ENCODE results near the gene HSCB.
"Not testable (repeated sequence)": the region's sequence is repeated elsewhere in the genome, so short reads cannot be mapped to it uniquely, and the experiment has no call there.

Gene HSCB

GRCh38 chr22:28741785-28742561 lies at the start of gene HSCB, which contains the start of gene CHEK2:
TSS of gene HSCB (plus strand) at chr22:28742039. CDS start at chr22:28742096, 57 bp downstream.
TSS of gene CHEK2 (minus strand) at chr22:28741820. CDS start at chr22:28734721, 7,099 bp downstream.
- peak; percentile 96 for DNase-seq (ENCODE audit: low read depth in 2 of 2)

- not testable (repeated sequence) for DNase-seq (ENCODE audit: low read depth in 2 of 2)
These were observed 48.6 kb upstream of the HSCB start for GRCh38 chr22:28693041-28693760.

- DNase-seq (ENCODE audit: low read depth in 2 of 2) = no peak
These were observed 38.9 kb upstream of the HSCB start for GRCh38 chr22:28702891-28703290.

- no peak for DNase-seq (ENCODE audit: low read depth in 2 of 2)
These were observed 38.4 kb upstream of the HSCB start for GRCh38 chr22:28703436-28703835.

GRCh38 chr22:28706845-28707244 lies 35.0 kb upstream of the HSCB start:
- DNase-seq (ENCODE audit: low read depth in 2 of 2) = no peak

DNA sequence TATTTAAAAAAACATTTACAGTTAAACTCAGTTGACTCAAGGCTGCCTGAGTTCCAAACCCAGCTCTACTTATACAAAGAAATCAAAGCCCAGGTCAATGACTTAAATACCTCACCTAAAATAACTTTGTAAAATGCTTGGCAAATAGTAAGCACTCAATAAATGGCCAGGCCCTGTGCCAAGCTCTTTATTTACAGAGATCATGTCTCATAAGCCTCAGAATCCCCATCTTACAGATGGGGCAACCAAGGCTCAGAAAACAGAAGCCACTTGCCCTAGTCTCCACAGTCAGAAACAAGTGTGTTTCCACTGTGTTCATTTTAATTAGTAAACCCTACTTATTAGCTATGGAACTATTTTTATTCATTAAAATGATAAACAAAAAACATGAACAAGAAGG lies 31.7 kb upstream of the HSCB start:
- DNase-seq (ENCODE audit: low read depth in 2 of 2) = no peak

DNA sequence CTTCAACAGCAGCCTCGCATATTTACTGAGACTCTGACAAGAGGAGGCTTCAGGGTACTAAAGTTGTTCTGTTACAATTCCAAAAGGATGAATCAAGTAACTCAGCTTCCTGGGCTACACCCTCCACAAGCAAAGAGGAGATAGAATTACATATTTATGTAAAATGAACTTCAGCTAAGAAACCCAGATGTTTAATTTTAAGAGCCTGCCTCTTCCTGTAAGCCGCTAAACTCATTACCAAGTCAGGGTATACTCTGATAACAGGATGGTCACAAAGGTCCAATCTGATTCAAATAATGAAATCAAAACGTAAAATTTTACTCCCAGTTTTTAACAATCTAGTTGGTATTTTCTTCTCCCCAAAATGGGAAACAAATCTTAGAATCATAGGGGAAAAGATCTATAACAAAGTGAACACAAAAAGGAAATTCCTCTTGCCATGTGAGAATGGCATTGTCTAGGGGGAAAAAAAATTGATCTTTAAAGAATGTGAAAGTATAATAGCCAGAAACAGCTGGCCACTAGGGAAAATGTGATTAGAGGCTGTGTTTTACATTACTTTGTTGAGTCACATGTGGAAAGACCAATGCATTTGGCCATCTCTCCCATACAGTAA lies 31.2 kb upstream of the HSCB start:
- peak; percentile 70 to 77 for DNase-seq (ENCODE audit: low read depth in 2 of 2)

DNA sequence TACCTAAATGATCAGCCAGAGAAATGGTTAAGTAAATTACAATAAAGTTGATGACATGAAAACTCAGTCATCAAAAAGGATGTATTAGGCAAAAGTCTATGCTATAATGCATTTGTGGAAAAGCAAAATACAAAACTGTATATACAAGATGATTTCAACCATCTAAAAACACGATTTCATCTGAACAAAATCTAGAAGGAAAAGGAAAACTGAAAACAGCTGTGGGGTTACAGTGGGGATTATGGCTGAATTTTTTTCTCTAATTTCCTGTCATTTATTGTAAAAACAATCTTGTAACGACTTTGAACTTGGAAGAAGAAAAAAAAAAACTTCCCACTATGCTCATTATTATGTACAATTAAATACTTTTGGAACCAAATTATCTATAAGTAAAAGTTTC lies 30.5 kb upstream of the HSCB start:
- no peak for DNase-seq (ENCODE audit: low read depth in 2 of 2)

- DNase-seq (ENCODE audit: low read depth in 2 of 2) = peak; percentile 91
These were observed 29.7 kb upstream of the HSCB start for GRCh38 chr22:28711820-28712777.

GRCh38 chr22:28714043-28714628 lies 27.7 kb upstream of the HSCB start:
- DNase-seq (ENCODE audit: low read depth in 2 of 2) = no peak

GRCh38 chr22:28715611-28716010 lies 26.2 kb upstream of the HSCB start:
- DNase-seq (ENCODE audit: low read depth in 2 of 2) = no peak

GRCh38 chr22:28716686-28717085 lies 25.2 kb upstream of the HSCB start:
- DNase-seq (ENCODE audit: low read depth in 2 of 2) = no peak

DNA sequence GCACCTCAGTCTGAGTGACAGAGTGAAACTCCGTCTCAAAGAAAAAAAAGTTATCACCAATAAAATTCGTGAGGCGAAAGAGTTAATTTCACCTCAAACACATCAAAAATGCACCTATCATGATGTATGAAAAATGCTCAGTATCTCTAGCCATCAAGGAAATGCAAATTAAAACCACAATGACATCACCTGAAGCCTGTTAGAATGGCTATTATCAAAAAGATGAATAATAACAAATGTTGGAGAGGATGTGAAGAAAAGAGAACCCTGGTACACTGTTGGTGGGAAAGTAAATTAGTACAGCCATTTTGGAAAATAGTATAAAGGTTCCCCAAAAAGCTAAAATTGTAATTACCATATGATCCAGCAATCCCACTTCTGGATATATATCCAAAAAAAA lies 23.8 kb upstream of the HSCB start:
- DNase-seq (ENCODE audit: low read depth in 2 of 2) = no peak

GRCh38 chr22:28728002-28728401 lies 13.8 kb upstream of the HSCB start:
- DNase-seq (ENCODE audit: low read depth in 2 of 2) = no peak

- no peak for DNase-seq (ENCODE audit: low read depth in 2 of 2)
These were observed 13.1 kb upstream of the HSCB start for GRCh38 chr22:28728621-28729313.

- no peak for DNase-seq (ENCODE audit: low read depth in 2 of 2)
These were observed 11.7 kb upstream of the HSCB start for GRCh38 chr22:28730179-28730578.

DNA sequence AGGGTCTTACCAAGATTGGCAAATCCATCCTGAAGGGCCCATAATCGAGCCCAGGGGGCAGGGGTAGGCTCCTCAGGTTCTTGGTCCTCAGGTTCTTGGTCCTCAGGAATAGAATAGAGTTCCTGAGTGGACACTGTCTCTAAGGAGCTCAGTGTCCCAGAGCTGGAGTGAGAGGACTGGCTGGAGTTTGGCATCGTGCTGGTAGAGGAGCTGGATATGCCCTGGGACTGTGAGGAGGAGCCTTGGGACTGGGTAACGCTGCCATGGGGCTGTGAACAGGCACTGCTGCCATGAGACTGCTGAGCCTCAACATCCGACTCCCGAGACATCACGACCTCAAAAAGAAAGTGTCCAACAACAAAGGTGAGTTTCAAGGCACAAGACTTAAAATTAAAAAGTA lies 7.4 kb upstream of the HSCB start:
- no peak for DNase-seq (ENCODE audit: low read depth in 2 of 2)

DNA sequence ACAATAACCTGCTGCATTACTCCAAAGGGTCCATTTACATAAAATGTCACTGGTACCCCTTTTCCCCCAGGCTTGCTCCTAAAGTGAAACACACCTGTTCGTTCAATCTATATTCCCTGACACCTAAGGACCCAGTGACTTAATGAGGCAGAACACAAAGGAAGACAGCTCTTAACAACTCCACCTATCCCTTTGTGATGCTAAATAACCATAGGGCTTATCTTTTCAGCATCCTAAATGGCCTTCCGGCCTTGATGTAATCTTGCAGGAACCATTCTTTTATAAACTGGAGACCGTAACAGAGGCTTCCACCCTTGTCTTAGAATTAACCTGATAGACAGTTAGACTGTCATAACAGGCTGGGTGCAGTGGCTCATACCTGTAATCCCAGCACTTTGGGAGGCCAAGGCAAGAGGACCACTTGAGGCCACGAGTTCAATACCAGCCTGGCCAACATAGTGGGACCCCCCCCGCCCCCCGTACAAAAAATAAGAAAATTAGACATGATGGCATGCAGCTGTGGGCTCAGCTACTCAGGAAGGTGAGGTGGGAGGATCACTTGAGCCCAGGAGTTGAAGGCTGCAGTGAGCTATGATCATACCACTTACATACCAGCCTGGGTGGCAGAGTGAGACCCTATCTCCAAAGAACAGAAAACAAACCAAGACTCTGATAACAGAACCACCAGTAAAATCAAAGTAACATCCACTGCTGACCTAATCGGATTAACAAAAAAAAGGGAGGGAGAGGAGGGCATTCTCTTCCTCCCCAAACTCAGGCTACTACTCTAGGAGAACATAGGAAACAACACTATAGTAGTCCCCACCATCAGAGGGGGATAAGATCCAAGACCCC lies 5.3 kb upstream of the HSCB start:
- no peak for DNase-seq (ENCODE audit: low read depth in 2 of 2)

GRCh38 chr22:28737701-28738100 lies 4.1 kb upstream of the HSCB start:
- no peak for DNase-seq (ENCODE audit: low read depth in 2 of 2)

- DNase-seq (ENCODE audit: low read depth in 2 of 2) = not testable (repeated sequence)
These were observed 3.0 kb upstream of the HSCB start for GRCh38 chr22:28738876-28739275.

Measured in fibroblast of skin of left biceps (primary cell).